ENCODE data around the gene SLC36A1.

- TF ChIP-seq EZH2phosphoT487 (IDR thresholded peaks at IDR 0.05; ENCODE audit: insufficient read depth, low read depth) (no peak), EZH2 (IDR thresholded peaks at IDR 0.05; ENCODE audit: insufficient read depth, poor library complexity, severe bottlenecking) (no peak)
Measured at GRCh38 chr5:151427258-151427657, 20.1 kb upstream of the SLC36A1 start.

Data from GM23248 (cell line).